ENCODE results near the gene BLOC1S5. TPM values are rescaled to one million over a fixed set of nuclear protein-coding genes. Genes with fewer than 3 reads are reported as not detected.
A peak's percentile ranks its signal among the peaks of the same experiment; 100 is the strongest.

Gene BLOC1S5
- total RNA-seq, 6 experiments from 2014 or later = 8.4 to 13.4 (median 9.5) TPM

DNA sequence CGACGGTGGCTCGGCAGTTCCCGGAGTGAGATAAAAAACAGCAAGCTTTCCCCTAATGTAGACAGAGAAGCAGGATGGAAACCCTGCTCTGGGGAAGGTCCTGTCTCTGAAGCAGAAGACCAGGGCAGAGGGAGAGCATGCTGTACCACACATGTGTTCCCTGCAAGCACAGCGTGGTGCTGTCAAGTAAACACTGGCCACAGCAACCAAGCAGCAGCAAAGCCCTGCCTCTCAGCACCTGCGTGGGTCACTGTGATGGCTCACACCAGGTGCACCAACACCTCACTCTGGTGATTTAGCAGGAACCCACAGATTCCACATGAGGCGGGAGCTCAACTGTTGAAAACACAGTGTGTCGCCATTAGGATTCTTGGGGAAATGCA, 88.4 kb downstream of the BLOC1S5 start:
- Mint-ChIP-seq H3K4me3 (peak overlapping the region; percentile 68; the same call in 1 of the 2 replicates), H3K27ac (no peak overlapping the region), H3K9me3 (no peaks in the 10 kb centered on the region), H3K27me3 (ENCODE audit: insufficient read depth) (peaks cover 7% of the 10 kb centered on the region), H3K4me1 (ENCODE audit: low read depth) (peaks cover 14% of the 10 kb centered on the region), H3K36me3 (ENCODE audit: low read depth) (no peaks in the 10 kb centered on the region)
- TF ChIP-seq, protein P1, sequence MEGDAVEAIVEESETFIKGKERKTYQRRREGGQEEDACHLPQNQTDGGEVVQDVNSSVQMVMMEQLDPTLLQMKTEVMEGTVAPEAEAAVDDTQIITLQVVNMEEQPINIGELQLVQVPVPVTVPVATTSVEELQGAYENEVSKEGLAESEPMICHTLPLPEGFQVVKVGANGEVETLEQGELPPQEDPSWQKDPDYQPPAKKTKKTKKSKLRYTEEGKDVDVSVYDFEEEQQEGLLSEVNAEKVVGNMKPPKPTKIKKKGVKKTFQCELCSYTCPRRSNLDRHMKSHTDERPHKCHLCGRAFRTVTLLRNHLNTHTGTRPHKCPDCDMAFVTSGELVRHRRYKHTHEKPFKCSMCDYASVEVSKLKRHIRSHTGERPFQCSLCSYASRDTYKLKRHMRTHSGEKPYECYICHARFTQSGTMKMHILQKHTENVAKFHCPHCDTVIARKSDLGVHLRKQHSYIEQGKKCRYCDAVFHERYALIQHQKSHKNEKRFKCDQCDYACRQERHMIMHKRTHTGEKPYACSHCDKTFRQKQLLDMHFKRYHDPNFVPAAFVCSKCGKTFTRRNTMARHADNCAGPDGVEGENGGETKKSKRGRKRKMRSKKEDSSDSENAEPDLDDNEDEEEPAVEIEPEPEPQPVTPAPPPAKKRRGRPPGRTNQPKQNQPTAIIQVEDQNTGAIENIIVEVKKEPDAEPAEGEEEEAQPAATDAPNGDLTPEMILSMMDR (IDR thresholded peaks at IDR 0.05) = no peak
- DNase-seq = no peak

DNA sequence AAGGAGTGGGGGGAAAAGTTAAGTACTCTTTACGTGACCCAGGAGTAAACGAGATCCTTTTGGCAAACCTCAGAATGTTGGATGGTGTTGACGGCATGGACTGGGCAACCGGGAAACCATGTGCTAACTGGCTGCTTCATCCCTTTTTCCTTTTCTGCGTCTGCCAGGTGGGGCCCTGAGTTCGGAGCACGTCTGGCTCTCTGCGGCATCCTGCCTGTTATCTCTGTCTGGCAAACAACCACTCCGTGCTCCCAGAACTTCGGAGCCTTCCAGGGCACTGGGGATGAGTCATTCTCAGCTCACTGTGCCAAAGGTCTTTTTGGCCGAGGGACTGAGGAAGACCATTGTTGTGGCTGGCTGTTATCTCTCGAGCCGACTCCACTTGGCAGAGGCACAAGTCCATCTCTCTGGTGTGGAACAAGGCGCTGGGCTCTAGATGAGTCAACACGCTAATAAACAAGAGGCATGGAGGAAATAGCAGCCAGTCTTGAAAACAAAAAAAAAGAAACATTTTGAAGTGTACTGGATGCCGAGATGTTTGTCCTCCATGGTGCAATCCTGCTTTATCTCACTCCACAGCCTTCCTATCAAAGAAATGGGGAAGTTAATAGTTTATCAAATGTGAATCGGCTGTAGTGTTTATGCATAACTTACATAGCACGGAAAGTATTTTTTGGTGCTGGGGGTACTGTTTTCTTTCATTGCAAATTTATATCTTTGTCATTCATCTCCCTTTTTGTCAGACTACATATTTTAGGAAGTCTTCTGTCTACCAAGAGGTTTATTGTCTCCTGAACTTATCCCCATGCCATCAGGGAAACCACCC, 89.0 kb downstream of the BLOC1S5 start:
- peak; percentile 87 for DNase-seq
- Mint-ChIP-seq H3K4me1 (ENCODE audit: low read depth) (peaks cover 14% of the 10 kb centered on the region), H3K4me3 (peak overlapping the region; percentile 68)

GRCh38 chr6:7974565-7974937, 89.6 kb downstream of the BLOC1S5 start:
- H3K27me3 Mint-ChIP-seq (ENCODE audit: insufficient read depth) = peaks cover 7% of the 10 kb centered on the region
- TF ChIP-seq, protein P1 (IDR thresholded peaks at IDR 0.05) = no peak
- H3K9me3 Mint-ChIP-seq = no peaks in the 10 kb centered on the region
- no peaks in the 10 kb centered on the region for H3K36me3 Mint-ChIP-seq (ENCODE audit: low read depth)
- no peak for DNase-seq
- H3K4me1 Mint-ChIP-seq (ENCODE audit: low read depth) = peaks cover 14% of the 10 kb centered on the region
- peak overlapping the region; percentile 68; the same call in 1 of the 2 replicates for H3K4me3 Mint-ChIP-seq
- peak overlapping the region; percentile 48; the same call in 1 of the 2 replicates for H3K27ac Mint-ChIP-seq

More for the DNA sequence above, 89.0 kb downstream of the BLOC1S5 start:
- peaks cover 7% of the 10 kb centered on the region for H3K27me3 Mint-ChIP-seq (ENCODE audit: insufficient read depth)
- H3K9me3 Mint-ChIP-seq = no peaks in the 10 kb centered on the region
- H3K27ac Mint-ChIP-seq = peak overlapping the region; percentile 48; the same call in 1 of the 2 replicates
- H3K36me3 Mint-ChIP-seq (ENCODE audit: low read depth) = no peaks in the 10 kb centered on the region
- TF ChIP-seq, protein P1 (IDR thresholded peaks at IDR 0.05) = no peak

DNA sequence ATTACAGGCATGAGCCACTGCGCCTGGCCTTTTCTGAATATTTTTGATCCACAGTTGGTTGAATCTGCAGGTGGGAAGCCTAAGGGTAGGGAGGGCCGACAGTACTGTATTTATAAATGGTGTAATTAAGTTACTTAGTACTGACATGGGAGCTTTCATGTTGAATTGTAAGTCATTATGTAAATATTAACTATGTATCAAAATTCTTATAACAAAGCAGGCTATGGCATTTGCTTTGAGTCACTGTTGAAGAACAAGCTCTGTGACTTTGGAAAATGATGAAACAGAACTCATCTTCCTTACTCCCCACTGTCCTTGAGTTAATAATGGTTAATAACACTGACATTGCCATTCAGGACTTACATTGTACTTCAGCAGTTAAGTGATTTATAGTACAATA, 90.6 kb downstream of the BLOC1S5 start:
- Mint-ChIP-seq H3K27ac (no peak overlapping the region), H3K9me3 (no peaks in the 10 kb centered on the region), H3K4me3 (no peak overlapping the region), H3K36me3 (ENCODE audit: low read depth) (no peaks in the 10 kb centered on the region), H3K27me3 (ENCODE audit: insufficient read depth) (peaks cover 7% of the 10 kb centered on the region), H3K4me1 (ENCODE audit: low read depth) (peaks cover 14% of the 10 kb centered on the region)
- TF ChIP-seq, protein P1 (IDR thresholded peaks at IDR 0.05) = no peak
- DNase-seq = no peak

GRCh38 chr6:7971499-7971898, 92.7 kb downstream of the BLOC1S5 start:
- Mint-ChIP-seq H3K4me3 (no peak overlapping the region), H3K4me1 (ENCODE audit: low read depth) (peaks cover 14% of the 10 kb centered on the region), H3K9me3 (no peaks in the 10 kb centered on the region), H3K36me3 (ENCODE audit: low read depth) (no peaks in the 10 kb centered on the region), H3K27ac (no peak overlapping the region), H3K27me3 (ENCODE audit: insufficient read depth) (peaks cover 5% of the 10 kb centered on the region)
- no peak for DNase-seq
- TF ChIP-seq, protein P1 (IDR thresholded peaks at IDR 0.05) = no peak
